Hypothalamus (tissue), 51 donors: ENCODE results near the gene ALX4.

Experiments used
- DNase-seq, 51 donors: peaks; one replicate each; lab custom pipeline; 2025; lab: John Stamatoyannopoulos, UW

Gene ALX4

GRCh38 chr11:44219830-44220796 is 89.8 kb downstream of the ALX4 start:
- no peak for DNase-seq

- no peak for DNase-seq
These were observed 92.5 kb downstream of the ALX4 start for GRCh38 chr11:44217432-44217831.

GRCh38 chr11:44213148-44213547 is 96.8 kb downstream of the ALX4 start:
- DNase-seq: no peak

- DNase-seq: no peak
These were observed 97.8 kb downstream of the ALX4 start for GRCh38 chr11:44212128-44212527.
